ENCODE measurements around the gene BMF.

Gene BMF

DNA sequence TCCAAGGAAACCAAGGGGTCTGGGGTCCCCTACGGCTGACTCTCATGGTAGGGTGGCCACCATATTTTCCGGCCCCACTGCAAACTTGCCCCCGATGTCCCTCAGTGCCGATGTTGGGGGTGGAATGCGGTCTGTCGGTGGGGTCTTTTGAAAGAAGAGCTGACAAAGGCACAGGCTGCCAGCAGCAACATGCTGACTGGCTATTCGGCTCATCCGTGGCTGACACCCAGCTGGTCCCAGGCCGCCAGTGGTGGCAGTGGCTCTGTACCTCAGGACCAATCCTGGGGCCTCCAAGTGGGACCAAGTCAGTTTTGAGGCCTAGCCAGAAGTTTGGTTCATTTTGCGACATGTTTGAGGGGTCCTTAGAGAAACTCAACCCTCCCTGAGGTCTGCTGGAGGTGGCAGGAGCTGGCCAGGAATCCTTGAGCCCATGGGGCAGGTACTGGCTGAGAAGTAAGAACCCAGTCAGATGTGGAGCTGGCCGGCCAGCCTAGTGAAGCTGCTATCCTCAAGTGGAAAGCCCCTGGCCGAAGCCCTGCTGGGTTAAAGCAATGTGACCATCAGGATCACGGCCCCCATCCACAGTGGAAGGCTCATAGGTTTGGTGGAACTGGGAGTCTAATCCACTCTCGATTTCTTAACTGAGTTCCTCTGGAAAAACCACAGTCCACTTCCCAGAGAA lies 17.8 kb downstream of the BMF start:
- TF ChIP-seq, protein P1, sequence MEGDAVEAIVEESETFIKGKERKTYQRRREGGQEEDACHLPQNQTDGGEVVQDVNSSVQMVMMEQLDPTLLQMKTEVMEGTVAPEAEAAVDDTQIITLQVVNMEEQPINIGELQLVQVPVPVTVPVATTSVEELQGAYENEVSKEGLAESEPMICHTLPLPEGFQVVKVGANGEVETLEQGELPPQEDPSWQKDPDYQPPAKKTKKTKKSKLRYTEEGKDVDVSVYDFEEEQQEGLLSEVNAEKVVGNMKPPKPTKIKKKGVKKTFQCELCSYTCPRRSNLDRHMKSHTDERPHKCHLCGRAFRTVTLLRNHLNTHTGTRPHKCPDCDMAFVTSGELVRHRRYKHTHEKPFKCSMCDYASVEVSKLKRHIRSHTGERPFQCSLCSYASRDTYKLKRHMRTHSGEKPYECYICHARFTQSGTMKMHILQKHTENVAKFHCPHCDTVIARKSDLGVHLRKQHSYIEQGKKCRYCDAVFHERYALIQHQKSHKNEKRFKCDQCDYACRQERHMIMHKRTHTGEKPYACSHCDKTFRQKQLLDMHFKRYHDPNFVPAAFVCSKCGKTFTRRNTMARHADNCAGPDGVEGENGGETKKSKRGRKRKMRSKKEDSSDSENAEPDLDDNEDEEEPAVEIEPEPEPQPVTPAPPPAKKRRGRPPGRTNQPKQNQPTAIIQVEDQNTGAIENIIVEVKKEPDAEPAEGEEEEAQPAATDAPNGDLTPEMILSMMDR (conservative IDR thresholded peaks at IDR 0.05): no peak
- no peak overlapping the region for H3K27ac ChIP-seq

DNA sequence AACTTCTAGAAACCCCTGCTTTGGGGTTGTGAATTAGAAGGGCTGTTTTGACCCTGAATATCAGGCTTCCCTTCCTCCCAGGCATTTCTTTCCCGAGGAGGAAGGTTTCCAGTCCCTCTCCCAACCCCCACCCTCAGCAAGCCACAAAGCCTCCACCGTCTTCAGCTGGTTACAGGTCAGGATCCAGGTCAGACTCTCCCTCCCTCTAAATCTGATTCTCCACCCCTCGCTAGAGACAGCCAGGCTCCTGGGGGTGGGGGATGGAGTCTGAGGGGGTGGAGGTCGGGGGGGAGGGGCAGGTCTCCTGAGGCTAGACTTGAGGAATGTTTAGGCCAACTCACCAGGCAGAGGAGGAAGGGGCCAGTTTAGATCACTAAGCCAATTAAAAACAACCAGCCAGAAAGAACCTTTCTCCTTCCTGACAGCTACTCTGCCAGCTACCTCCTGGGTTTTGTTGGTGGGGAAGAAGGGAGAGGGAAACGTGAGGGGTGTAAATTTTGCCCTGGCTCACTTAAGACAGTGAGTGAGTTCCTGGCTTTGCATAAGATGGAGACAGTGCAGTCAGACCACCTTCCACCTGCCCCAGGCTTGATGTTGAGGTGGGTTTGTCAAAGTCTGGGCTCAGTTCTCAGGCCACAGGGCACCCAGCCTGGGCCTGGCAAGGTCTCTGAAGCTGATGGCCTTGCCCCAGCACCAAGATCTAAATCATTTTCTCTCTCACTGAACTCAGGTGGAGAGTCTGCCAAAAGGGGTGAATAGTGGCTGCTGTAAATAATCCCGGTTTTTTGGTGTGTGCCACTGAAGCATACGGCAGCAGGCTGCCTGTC lies 19.5 kb downstream of the BMF start:
- TF ChIP-seq, protein P1 (conservative IDR thresholded peaks at IDR 0.05): no peak

DNA sequence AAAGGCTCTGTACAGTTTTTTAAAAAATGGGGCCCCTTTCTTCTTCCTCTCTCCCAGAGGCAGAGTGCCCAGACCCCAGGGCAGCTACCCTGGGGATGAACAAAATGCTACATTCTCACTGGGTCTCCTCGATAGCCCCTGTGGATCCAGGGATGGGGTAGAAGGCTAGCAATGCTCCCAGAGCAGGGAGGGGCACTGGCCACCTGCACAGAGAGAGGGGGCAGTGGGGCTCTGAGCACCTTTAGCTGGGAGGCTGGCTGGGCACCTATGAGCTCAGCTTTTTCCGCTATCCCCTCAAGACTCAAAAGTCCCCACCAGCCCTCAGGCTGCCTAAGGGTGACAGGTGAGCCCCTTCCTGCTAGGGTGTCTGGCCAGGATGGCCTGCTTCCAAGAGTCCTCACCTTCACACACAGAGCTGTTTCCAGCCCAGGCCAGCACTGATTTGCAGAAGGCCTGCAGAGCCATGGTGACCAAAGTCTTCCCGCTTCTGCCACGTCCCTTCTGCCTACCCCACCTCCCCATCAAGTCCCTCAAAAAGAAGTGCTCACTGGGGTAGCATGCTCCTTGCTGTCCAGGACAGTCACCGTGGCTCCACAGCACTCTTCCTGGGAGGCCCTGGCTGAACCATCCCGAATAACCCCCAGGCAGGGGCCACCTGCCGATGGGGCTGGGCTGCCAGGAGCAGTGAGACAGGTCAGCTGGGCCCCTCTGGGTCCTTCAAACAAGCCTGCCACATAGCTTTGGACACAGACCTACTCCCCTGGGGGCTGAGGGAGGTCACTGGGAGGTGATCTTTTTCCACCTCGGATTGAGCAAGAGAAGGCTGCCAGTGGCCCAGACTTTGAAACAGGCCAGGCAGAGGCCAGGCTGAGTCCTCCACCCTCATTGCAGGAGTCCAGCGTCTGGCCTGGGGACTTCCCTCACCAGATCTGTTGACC lies 20.4 kb downstream of the BMF start:
- TF ChIP-seq, protein P1 (conservative IDR thresholded peaks at IDR 0.05): no peak
- no peak overlapping the region for H3K27ac ChIP-seq

More for the DNA sequence above, 19.5 kb downstream of the BMF start:
- no peak overlapping the region for H3K27ac ChIP-seq

DNA sequence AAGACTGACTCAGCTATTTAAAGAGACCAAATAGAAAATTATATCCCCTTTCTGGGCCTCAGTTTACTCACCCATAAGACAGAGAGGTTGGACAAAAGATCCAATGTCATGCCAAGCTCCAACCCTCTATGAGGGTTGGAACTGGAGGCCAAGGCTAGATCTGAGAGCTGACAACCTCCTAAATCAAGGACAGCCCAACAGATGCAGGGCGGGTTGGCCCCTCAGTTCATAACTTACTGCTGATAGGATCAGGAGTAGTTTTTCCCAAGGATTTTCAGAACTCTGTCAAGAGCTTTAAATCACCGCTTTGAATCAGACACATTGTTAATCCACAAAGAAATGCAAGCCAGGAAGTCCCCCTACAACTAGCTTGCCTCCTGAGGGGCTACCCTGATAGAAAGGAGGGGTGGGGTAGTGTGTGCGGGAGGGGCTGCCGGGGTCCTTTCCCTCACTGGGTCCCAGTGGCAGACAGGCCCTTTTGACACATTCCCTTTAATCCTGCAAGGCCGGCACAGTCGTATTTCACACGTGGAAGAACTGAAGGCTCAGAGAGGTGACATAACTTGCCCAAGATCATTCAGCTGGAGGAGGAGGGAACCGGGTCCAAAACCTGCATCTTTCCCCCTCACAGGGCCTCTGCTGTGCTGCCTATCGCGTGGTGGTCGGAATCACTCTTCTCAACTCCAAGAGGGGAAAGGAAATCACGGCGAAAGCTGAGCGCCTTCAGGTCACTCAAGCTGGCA lies 21.4 kb downstream of the BMF start:
- TF ChIP-seq, protein P1 (conservative IDR thresholded peaks at IDR 0.05): no peak
- H3K27ac ChIP-seq: no peak overlapping the region

DNA sequence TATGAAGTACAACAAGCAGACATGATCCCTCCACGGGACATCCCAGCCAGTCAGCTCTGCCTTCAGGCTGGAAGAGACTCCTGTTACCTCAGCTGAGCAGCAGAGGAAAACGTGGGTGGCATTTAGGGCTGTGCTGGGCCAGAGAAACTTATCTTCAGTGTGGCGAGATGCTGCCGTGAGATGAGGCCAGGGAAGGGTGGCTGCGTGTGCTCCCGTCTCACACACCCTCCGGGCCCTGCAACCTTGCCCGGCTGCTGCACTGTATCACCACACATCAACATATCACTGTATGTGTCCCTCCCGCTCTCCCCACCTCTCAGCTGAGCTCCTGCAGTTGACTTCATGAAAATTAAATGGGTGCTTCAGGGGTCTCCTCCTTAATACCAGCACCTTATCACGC lies 23.4 kb downstream of the BMF start:
- TF ChIP-seq, protein P1 (conservative IDR thresholded peaks at IDR 0.05): no peak
- no peak overlapping the region for H3K27ac ChIP-seq

DNA sequence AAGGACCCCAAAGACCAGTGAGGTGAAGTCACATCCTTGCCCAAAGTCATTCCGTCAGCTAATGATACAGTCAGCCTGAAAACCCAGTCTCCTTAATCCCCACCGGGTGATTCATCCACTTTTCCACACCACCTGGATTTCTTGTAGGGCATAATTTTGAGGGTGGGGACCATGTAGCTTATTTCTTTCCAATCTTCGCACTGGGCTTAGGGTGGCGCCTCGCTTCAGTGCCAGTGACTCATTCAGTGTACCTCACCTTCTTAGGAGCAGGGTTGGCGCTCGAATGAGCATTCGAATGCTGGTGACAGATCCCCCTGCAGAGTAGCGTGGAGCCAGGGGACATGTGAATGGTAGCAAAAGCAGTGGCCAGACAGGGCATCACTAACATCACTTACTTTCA lies 24.0 kb downstream of the BMF start:
- H3K27ac ChIP-seq: no peak overlapping the region
- TF ChIP-seq, protein P1 (conservative IDR thresholded peaks at IDR 0.05): no peak
